ENCODE data around the gene TANC1. TPM values are rescaled to one million over a fixed set of nuclear protein-coding genes. Genes with fewer than 3 reads are reported as not detected.

TANC1 gene
- total RNA-seq, 2 experiments from 2014 or later: 0.48 to 0.55 TPM

- POLR2A ChIA-PET: no interaction called here
- Mint-ChIP-seq H3K9me3 (no peaks in the 10 kb centered on the region), H3K27me3 (peaks cover 8% of the 10 kb centered on the region), H3K27ac (no peak overlapping the region), H3K36me3 (ENCODE audit: low read depth) (no peaks in the 10 kb centered on the region), H3K4me3 (no peak overlapping the region), H3K4me1 (no peaks in the 10 kb centered on the region)
- no peak for DNase-seq
- CTCF ChIA-PET: no interaction called here
These were observed 82.7 kb downstream of the TANC1 start for GRCh38 chr2:159051133-159051532.

- H3K27ac Mint-ChIP-seq: no peak overlapping the region
- POLR2A ChIA-PET: no interaction called here
These were observed 83.2 kb downstream of the TANC1 start for GRCh38 chr2:159051661-159052060.

GRCh38 chr2:159052157-159052601 lies 83.7 kb downstream of the TANC1 start:
- Mint-ChIP-seq H3K9me3 (no peaks in the 10 kb centered on the region), H3K4me1 (no peaks in the 10 kb centered on the region), H3K27ac (no peak overlapping the region), H3K36me3 (ENCODE audit: low read depth) (no peaks in the 10 kb centered on the region), H3K27me3 (peaks cover 8% of the 10 kb centered on the region), H3K4me3 (no peak overlapping the region)
- POLR2A ChIA-PET: no interaction called here
- DNase-seq: no peak
- CTCF ChIA-PET: no interaction called here

More at GRCh38 chr2:159051661-159052060, 83.2 kb downstream of the TANC1 start:
- Mint-ChIP-seq H3K27me3 (peaks cover 8% of the 10 kb centered on the region), H3K36me3 (ENCODE audit: low read depth) (no peaks in the 10 kb centered on the region), H3K4me1 (no peaks in the 10 kb centered on the region), H3K4me3 (no peak overlapping the region), H3K9me3 (no peaks in the 10 kb centered on the region)
- CTCF ChIA-PET: no interaction called here
- DNase-seq: no peak

GRCh38 chr2:159053161-159054031 lies 85.0 kb downstream of the TANC1 start:
- Mint-ChIP-seq H3K4me3 (no peak overlapping the region), H3K9me3 (no peaks in the 10 kb centered on the region), H3K27ac (no peak overlapping the region), H3K4me1 (no peaks in the 10 kb centered on the region), H3K36me3 (ENCODE audit: low read depth) (no peaks in the 10 kb centered on the region), H3K27me3 (peaks cover 10% of the 10 kb centered on the region)
- ChIA-PET CTCF (interaction anchor here (0.7 kb wide), 1 partner anchor 1664 kb away, joined by 3 read pairs; no protein-coding TSS in a partner anchor), POLR2A (no interaction called here)
- DNase-seq: no peak

GRCh38 chr2:159054032-159054334 lies 85.5 kb downstream of the TANC1 start:
- peaks cover 10% of the 10 kb centered on the region for H3K27me3 Mint-ChIP-seq
- ChIA-PET POLR2A (no interaction called here), CTCF (no interaction called here)
- H3K4me1 Mint-ChIP-seq: no peaks in the 10 kb centered on the region
- no peak for DNase-seq
- H3K36me3 Mint-ChIP-seq (ENCODE audit: low read depth): no peaks in the 10 kb centered on the region
- H3K4me3 Mint-ChIP-seq: no peak overlapping the region
- no peaks in the 10 kb centered on the region for H3K9me3 Mint-ChIP-seq
- H3K27ac Mint-ChIP-seq: no peak overlapping the region

GRCh38 chr2:159054985-159055384 lies 86.5 kb downstream of the TANC1 start:
- Mint-ChIP-seq H3K27ac (no peak overlapping the region), H3K27me3 (peaks cover 10% of the 10 kb centered on the region), H3K4me1 (no peaks in the 10 kb centered on the region), H3K9me3 (no peaks in the 10 kb centered on the region), H3K4me3 (no peak overlapping the region), H3K36me3 (ENCODE audit: low read depth) (no peaks in the 10 kb centered on the region)
- ChIA-PET POLR2A (no interaction called here), CTCF (interaction anchor here (0.7 kb wide), 1 partner anchor 8 kb away, joined by 3 read pairs; no protein-coding TSS in a partner anchor)
- DNase-seq: no peak

- Mint-ChIP-seq H3K36me3 (ENCODE audit: low read depth) (no peaks in the 10 kb centered on the region), H3K4me1 (no peaks in the 10 kb centered on the region), H3K27ac (no peak overlapping the region), H3K4me3 (no peak overlapping the region), H3K9me3 (no peaks in the 10 kb centered on the region), H3K27me3 (peaks cover 2% of the 10 kb centered on the region)
- no peak for DNase-seq
- ChIA-PET CTCF (interaction anchor here (0.7 kb wide), 1 partner anchor 58 kb away, joined by 6 read pairs; no protein-coding TSS in a partner anchor), POLR2A (no interaction called here)
These were observed 92.1 kb downstream of the TANC1 start for GRCh38 chr2:159060518-159060917.

GRCh38 chr2:159063677-159064076 lies 95.2 kb downstream of the TANC1 start:
- no peaks in the 10 kb centered on the region for H3K36me3 Mint-ChIP-seq (ENCODE audit: low read depth)
- H3K4me3 Mint-ChIP-seq: no peak overlapping the region
- H3K27me3 Mint-ChIP-seq: no peaks in the 10 kb centered on the region
- no peak for DNase-seq
- H3K27ac Mint-ChIP-seq: no peak overlapping the region
- ChIA-PET POLR2A (no interaction called here), CTCF (interaction anchor here (0.8 to 1.5 kb wide), 3 partner anchors 9 to 55 kb away, joined by 3 read pairs; no protein-coding TSS in a partner anchor)
- no peaks in the 10 kb centered on the region for H3K4me1 Mint-ChIP-seq
- H3K9me3 Mint-ChIP-seq: no peaks in the 10 kb centered on the region

- POLR2A ChIA-PET: no interaction called here
- H3K36me3 Mint-ChIP-seq (ENCODE audit: low read depth): no peaks in the 10 kb centered on the region
- no peak for DNase-seq
- no peak overlapping the region for H3K27ac Mint-ChIP-seq
- CTCF ChIA-PET: interaction anchor here (1.5 kb wide), 1 partner anchor 54 kb away, joined by 3 read pairs; no protein-coding TSS in a partner anchor
- H3K4me3 Mint-ChIP-seq: no peak overlapping the region
- no peaks in the 10 kb centered on the region for H3K4me1 Mint-ChIP-seq
- no peaks in the 10 kb centered on the region for H3K9me3 Mint-ChIP-seq
- no peaks in the 10 kb centered on the region for H3K27me3 Mint-ChIP-seq
These were observed 96.2 kb downstream of the TANC1 start for GRCh38 chr2:159064446-159065301.

- POLR2A ChIA-PET: no interaction called here
- Mint-ChIP-seq H3K9me3 (no peaks in the 10 kb centered on the region), H3K36me3 (ENCODE audit: low read depth) (no peaks in the 10 kb centered on the region), H3K27ac (no peak overlapping the region), H3K27me3 (no peaks in the 10 kb centered on the region), H3K4me3 (no peak overlapping the region), H3K4me1 (no peaks in the 10 kb centered on the region)
- CTCF ChIA-PET: interaction anchor here (1.5 kb wide), 1 partner anchor 54 kb away, joined by 3 read pairs; no protein-coding TSS in a partner anchor
- no peak for DNase-seq
These were observed 96.9 kb downstream of the TANC1 start for GRCh38 chr2:159065313-159065712.

- POLR2A ChIA-PET: no interaction called here
- Mint-ChIP-seq H3K9me3 (no peaks in the 10 kb centered on the region), H3K27ac (no peak overlapping the region), H3K4me1 (no peaks in the 10 kb centered on the region), H3K4me3 (no peak overlapping the region), H3K36me3 (ENCODE audit: low read depth) (no peaks in the 10 kb centered on the region), H3K27me3 (no peaks in the 10 kb centered on the region)
- CTCF ChIA-PET: no interaction called here
- DNase-seq: no peak
These were observed 97.5 kb downstream of the TANC1 start for GRCh38 chr2:159065891-159066290.

GRCh38 chr2:159066541-159067156 lies 98.2 kb downstream of the TANC1 start:
- Mint-ChIP-seq H3K27ac (no peak overlapping the region), H3K27me3 (no peaks in the 10 kb centered on the region), H3K9me3 (no peaks in the 10 kb centered on the region), H3K4me1 (no peaks in the 10 kb centered on the region), H3K36me3 (ENCODE audit: low read depth) (no peaks in the 10 kb centered on the region), H3K4me3 (no peak overlapping the region)
- ChIA-PET POLR2A (no interaction called here), CTCF (no interaction called here)
- no peak for DNase-seq

- POLR2A ChIA-PET: no interaction called here
- Mint-ChIP-seq H3K27me3 (no peaks in the 10 kb centered on the region), H3K36me3 (ENCODE audit: low read depth) (no peaks in the 10 kb centered on the region), H3K4me3 (no peak overlapping the region), H3K9me3 (no peaks in the 10 kb centered on the region), H3K4me1 (no peaks in the 10 kb centered on the region), H3K27ac (no peak overlapping the region)
- no peak for DNase-seq
- CTCF ChIA-PET: no interaction called here
These were observed 99.5 kb downstream of the TANC1 start for GRCh38 chr2:159067971-159068370.

Measured in activated CD4-positive, alpha-beta memory T cell treated with anti-CD3 and anti-CD28 coated beads, Interleukin-2, amount 10 ng/mL, durations not matched to agents 7 days and 5 days (primary cell).